ENCODE results near the gene CAMK2D.
A peak's percentile ranks its signal among the peaks of the same experiment; 100 is the strongest.

The CAMK2D gene

DNA sequence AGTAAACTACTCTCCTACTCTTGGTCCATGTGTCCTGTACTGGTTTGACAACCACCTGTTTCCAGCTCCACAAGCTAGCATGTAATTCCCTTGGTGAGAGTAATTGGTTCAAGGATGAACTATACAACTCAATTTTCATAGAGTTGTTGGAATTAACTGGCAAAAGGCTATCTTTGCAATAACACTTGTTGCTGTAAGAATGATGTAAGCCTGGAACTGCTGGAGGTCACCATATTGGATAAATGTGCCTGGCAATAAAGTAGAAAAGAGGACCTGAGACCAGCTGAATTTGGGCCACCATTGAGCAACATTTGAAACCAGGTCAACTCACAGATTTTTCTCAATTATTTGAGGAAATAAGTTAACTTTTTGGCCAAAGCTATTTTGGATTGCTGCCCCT is 175.5 kb downstream of the CAMK2D start:
- no peak overlapping the region for H3K4me3 ChIP-seq (ENCODE audit: low read depth, low read length)
- in situ Hi-C loops (cut with HindIII; ENCODE audit: low sequenced_read_pairs), result no loop called here
- TF ChIP-seq, protein P1, sequence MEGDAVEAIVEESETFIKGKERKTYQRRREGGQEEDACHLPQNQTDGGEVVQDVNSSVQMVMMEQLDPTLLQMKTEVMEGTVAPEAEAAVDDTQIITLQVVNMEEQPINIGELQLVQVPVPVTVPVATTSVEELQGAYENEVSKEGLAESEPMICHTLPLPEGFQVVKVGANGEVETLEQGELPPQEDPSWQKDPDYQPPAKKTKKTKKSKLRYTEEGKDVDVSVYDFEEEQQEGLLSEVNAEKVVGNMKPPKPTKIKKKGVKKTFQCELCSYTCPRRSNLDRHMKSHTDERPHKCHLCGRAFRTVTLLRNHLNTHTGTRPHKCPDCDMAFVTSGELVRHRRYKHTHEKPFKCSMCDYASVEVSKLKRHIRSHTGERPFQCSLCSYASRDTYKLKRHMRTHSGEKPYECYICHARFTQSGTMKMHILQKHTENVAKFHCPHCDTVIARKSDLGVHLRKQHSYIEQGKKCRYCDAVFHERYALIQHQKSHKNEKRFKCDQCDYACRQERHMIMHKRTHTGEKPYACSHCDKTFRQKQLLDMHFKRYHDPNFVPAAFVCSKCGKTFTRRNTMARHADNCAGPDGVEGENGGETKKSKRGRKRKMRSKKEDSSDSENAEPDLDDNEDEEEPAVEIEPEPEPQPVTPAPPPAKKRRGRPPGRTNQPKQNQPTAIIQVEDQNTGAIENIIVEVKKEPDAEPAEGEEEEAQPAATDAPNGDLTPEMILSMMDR (IDR thresholded peaks at IDR 0.05; ENCODE audit: low read depth, low read length, missing control alignments), result no peak
- no peak for DNase-seq (ENCODE audit: low read depth)

GRCh38 chr4:113584407-113585150 is 177.0 kb downstream of the CAMK2D start:
- in situ Hi-C loops (cut with HindIII; ENCODE audit: low sequenced_read_pairs), result no loop called here
- TF ChIP-seq, protein P1 (IDR thresholded peaks at IDR 0.05; ENCODE audit: low read depth, low read length, missing control alignments), result no peak
- DNase-seq (ENCODE audit: low read depth), result peak; percentile 86
- H3K4me3 ChIP-seq (ENCODE audit: low read depth, low read length), result no peak overlapping the region

- H3K4me3 ChIP-seq (ENCODE audit: low read depth, low read length), result no peak overlapping the region
- TF ChIP-seq, protein P1 (IDR thresholded peaks at IDR 0.05; ENCODE audit: low read depth, low read length, missing control alignments), result no peak
- no peak for DNase-seq (ENCODE audit: low read depth)
- in situ Hi-C loops (cut with HindIII; ENCODE audit: low sequenced_read_pairs), result no loop called here
These were observed 178.8 kb downstream of the CAMK2D start for GRCh38 chr4:113582737-113583136.

DNA sequence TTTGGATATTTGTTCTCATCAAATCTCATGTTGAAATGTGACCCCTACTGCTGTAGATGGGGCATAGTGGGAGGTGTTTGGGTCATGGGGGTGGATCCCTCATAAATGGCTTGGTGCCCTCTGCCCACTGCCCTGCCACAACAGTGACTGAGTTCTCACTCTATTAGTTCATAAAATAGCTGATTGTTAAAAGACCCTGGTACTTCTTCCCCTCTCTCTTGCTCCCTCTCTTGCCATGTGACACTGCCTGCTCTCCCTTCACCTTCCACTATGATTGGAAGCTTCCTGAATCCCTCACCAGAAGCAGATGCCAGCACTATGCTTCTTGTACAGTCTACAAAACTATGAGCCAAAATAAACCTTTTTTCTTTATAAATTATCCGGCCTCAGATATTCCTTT is 182.2 kb downstream of the CAMK2D start:
- TF ChIP-seq, protein P1 (IDR thresholded peaks at IDR 0.05; ENCODE audit: low read depth, low read length, missing control alignments), result no peak
- no peak for DNase-seq (ENCODE audit: low read depth)
- no peak overlapping the region for H3K4me3 ChIP-seq (ENCODE audit: low read depth, low read length)
- in situ Hi-C loops (cut with HindIII; ENCODE audit: low sequenced_read_pairs), result no loop called here

DNA sequence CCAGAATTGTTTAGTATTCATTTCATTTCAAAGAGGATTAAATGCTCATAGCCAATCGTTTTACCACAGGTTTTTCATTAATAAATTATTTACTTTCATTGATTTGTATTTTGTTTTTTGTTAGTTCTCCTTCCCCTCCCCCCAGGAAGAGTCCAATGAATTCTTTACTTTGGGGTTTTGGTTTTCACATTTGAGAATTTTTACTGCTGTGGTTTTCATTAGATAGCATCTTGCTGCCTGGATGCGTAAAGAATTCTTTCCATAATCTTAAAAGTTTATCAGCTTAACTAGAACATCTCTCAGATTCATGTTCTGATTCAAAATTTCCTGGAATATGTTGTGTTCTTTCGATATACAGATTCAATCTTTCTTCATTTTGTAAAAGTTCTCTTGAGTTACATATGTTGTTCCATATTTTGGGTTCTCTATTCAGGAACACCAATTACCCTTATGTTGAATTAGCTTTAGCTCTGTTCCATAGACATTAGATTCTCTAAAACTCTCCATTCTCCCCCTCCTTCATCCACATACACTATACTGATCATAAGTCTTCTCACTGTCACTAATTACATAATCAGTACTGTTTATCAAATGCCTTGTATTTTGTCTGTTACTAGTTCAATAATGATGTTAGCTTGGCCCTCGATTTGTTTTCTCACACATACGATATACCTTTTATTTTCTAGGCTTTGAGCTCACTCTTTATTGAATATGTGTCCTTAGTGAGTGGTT is 184.4 kb downstream of the CAMK2D start:
- in situ Hi-C loops (cut with HindIII; ENCODE audit: low sequenced_read_pairs), result no loop called here
- TF ChIP-seq, protein P1 (IDR thresholded peaks at IDR 0.05; ENCODE audit: low read depth, low read length, missing control alignments), result no peak
- no peak overlapping the region for H3K4me3 ChIP-seq (ENCODE audit: low read depth, low read length)
- no peak for DNase-seq (ENCODE audit: low read depth)

- peak; percentile 86 for DNase-seq (ENCODE audit: low read depth)
- H3K4me3 ChIP-seq (ENCODE audit: low read depth, low read length), result no peak overlapping the region
- in situ Hi-C loops (cut with HindIII; ENCODE audit: low sequenced_read_pairs), result no loop called here
- TF ChIP-seq, protein P1 (IDR thresholded peaks at IDR 0.05; ENCODE audit: low read depth, low read length, missing control alignments), result no peak
These were observed 186.1 kb downstream of the CAMK2D start for GRCh38 chr4:113575401-113575800.
